Measurements from ENCODE around the gene LGR6. TPM values are rescaled to one million over a fixed set of nuclear protein-coding genes. Genes with fewer than 3 reads are reported as not detected.

Gene LGR6
- total and polyA plus RNA-seq, 10 of the 15 experiments (the other 5 are each of a cell fraction or from before 2014, with no cell fraction given): not detected

DNA sequence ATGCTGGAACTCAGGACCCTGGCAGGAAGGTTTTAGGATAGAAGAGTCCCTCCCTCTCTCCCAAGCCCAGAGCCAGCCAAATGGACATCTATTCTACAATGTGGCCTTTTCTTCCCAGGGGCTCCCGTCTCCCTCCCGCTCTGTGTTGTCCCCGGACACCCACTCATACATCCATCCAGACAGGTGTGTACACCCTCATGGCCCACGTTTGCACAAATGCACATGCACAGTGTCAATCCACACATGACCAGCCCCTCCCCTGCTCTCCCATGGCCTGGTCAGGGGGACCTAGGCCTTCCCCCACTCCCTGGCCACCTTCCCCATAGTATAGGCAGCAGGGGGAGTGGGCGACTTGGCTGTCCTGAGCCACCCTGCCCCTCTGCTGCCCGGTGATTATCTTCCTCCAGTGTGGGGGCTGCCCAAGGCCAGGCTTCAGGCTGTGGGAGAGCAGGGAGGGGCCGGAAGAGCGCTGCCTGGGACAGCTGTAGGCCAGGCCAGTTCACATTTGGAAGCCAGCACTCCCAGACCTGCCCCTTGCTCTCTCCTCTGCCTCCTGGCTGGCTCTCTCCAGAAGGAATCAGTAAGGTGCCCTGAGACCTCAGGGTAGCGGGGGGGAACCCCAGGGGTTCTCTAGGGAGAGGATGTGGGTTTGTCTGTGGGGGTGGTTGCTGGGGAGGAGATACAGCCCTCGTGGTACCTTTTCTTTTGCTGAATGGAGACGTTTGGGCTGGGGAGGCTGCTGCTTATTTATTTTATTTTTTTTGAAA, 29.1 kb upstream of the LGR6 start (continued):
- TF ChIP-seq, protein P1, sequence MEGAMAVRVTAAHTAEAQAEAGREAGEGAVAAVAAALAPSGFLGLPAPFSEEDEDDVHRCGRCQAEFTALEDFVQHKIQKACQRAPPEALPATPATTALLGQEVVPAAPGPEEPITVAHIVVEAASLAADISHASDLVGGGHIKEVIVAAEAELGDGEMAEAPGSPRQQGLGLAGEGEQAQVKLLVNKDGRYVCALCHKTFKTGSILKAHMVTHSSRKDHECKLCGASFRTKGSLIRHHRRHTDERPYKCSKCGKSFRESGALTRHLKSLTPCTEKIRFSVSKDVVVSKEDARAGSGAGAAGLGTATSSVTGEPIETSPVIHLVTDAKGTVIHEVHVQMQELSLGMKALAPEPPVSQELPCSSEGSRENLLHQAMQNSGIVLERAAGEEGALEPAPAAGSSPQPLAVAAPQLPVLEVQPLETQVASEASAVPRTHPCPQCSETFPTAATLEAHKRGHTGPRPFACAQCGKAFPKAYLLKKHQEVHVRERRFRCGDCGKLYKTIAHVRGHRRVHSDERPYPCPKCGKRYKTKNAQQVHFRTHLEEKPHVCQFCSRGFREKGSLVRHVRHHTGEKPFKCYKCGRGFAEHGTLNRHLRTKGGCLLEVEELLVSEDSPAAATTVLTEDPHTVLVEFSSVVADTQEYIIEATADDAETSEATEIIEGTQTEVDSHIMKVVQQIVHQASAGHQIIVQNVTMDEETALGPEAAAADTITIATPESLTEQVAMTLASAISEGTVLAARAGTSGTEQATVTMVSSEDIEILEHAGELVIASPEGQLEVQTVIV (IDR thresholded peaks at IDR 0.05; ENCODE audit: borderline replicate concordance, partially characterized antibody): no peak
- TF ChIP-seq GATAD2B (conservative IDR thresholded peaks at IDR 0.05; ENCODE audit: low read depth) (peak; percentile 82), MTA2 (IDR thresholded peaks at IDR 0.05; ENCODE audit: low read depth) (peak; percentile 58), TCF12 (IDR thresholded peaks at IDR 0.05; ENCODE audit: low read depth, low read length) (peak; percentile 70; the same call in 1 of the 2 replicates), POLR2AphosphoS2 (IDR thresholded peaks at IDR 0.05; ENCODE audit: low read depth, low read length) (no peak), EP300 (IDR thresholded peaks at IDR 0.05; ENCODE audit: borderline replicate concordance in 1 of 2, control insufficient read depth in 1 of 2, low read depth in 2 of 2, low read length in 2 of 2) (peak; percentile 54 to 74; a peak in 2 of 4 replicates), LARP7 (IDR thresholded peaks at IDR 0.05) (peak; percentile 65), NR2C1 (IDR thresholded peaks at IDR 0.05) (no peak), NR2F1 (conservative IDR thresholded peaks at IDR 0.05) (peak; percentile 66; the same call in 1 of the 2 replicates), FOXM1 (IDR thresholded peaks at IDR 0.05; ENCODE audit: low read depth, low read length) (no peak), POLR2A (IDR thresholded peaks at IDR 0.05; ENCODE audit: low read depth, low read length) (peak; percentile 27; the same call in 1 of the 2 replicates), MYC (IDR thresholded peaks at IDR 0.05; ENCODE audit: insufficient read depth, insufficient read length, insufficient replicate concordance, low read length, severe bottlenecking) (peak; percentile 38), PAX5 (IDR thresholded peaks at IDR 0.05; ENCODE audit: borderline replicate concordance, low read depth, low read length) (peak; percentile 69; the same call in 1 of the 2 replicates), HDGF (IDR thresholded peaks at IDR 0.05) (peak; percentile 78; the same call in 1 of the 2 replicates), POU2F2 (IDR thresholded peaks at IDR 0.05; ENCODE audit: borderline replicate concordance, low read depth, low read length) (no peak)
- TF ChIP-seq, protein P2, sequence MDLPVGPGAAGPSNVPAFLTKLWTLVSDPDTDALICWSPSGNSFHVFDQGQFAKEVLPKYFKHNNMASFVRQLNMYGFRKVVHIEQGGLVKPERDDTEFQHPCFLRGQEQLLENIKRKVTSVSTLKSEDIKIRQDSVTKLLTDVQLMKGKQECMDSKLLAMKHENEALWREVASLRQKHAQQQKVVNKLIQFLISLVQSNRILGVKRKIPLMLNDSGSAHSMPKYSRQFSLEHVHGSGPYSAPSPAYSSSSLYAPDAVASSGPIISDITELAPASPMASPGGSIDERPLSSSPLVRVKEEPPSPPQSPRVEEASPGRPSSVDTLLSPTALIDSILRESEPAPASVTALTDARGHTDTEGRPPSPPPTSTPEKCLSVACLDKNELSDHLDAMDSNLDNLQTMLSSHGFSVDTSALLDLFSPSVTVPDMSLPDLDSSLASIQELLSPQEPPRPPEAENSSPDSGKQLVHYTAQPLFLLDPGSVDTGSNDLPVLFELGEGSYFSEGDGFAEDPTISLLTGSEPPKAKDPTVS (IDR thresholded peaks at IDR 0.05; ENCODE audit: low read depth, low read length): no peak
- TF ChIP-seq, protein P3, sequence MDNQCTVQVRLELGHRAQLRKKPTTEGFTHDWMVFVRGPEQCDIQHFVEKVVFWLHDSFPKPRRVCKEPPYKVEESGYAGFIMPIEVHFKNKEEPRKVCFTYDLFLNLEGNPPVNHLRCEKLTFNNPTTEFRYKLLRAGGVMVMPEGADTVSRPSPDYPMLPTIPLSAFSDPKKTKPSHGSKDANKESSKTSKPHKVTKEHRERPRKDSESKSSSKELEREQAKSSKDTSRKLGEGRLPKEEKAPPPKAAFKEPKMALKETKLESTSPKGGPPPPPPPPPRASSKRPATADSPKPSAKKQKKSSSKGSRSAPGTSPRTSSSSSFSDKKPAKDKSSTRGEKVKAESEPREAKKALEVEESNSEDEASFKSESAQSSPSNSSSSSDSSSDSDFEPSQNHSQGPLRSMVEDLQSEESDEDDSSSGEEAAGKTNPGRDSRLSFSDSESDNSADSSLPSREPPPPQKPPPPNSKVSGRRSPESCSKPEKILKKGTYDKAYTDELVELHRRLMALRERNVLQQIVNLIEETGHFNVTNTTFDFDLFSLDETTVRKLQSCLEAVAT (IDR thresholded peaks at IDR 0.05): peak; percentile 82
- TF ChIP-seq, protein P4, sequence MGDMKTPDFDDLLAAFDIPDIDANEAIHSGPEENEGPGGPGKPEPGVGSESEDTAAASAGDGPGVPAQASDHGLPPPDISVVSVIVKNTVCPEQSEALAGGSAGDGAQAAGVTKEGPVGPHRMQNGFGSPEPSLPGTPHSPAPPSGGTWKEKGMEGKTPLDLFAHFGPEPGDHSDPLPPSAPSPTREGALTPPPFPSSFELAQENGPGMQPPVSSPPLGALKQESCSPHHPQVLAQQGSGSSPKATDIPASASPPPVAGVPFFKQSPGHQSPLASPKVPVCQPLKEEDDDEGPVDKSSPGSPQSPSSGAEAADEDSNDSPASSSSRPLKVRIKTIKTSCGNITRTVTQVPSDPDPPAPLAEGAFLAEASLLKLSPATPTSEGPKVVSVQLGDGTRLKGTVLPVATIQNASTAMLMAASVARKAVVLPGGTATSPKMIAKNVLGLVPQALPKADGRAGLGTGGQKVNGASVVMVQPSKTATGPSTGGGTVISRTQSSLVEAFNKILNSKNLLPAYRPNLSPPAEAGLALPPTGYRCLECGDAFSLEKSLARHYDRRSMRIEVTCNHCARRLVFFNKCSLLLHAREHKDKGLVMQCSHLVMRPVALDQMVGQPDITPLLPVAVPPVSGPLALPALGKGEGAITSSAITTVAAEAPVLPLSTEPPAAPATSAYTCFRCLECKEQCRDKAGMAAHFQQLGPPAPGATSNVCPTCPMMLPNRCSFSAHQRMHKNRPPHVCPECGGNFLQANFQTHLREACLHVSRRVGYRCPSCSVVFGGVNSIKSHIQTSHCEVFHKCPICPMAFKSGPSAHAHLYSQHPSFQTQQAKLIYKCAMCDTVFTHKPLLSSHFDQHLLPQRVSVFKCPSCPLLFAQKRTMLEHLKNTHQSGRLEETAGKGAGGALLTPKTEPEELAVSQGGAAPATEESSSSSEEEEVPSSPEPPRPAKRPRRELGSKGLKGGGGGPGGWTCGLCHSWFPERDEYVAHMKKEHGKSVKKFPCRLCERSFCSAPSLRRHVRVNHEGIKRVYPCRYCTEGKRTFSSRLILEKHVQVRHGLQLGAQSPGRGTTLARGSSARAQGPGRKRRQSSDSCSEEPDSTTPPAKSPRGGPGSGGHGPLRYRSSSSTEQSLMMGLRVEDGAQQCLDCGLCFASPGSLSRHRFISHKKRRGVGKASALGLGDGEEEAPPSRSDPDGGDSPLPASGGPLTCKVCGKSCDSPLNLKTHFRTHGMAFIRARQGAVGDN (IDR thresholded peaks at IDR 0.05): no peak
